Activated CD4-positive, alpha-beta T cell treated with anti-CD3 and anti-CD28 coated beads, Interleukin-2, amount 10 ng/mL, durations not matched to agents 24 days and 14 days (primary cell): Measurements from ENCODE around the gene FLOT1. TPM values are rescaled to one million over a fixed set of nuclear protein-coding genes. Genes with fewer than 3 reads are reported as not detected.

Experiments used
- DNase-seq: peaks from one replicate; pipeline ENCODE4 v3.0.0; 2022
- H3K27ac Mint-ChIP-seq: one replicate; pipeline ENCODE4 v1.8.0; 2022; ENCODE audit warnings: mild to moderate bottlenecking, mixed read lengths
- H3K27me3 Mint-ChIP-seq: one replicate; pipeline ENCODE4 v1.8.0; 2022; ENCODE audit warnings: mixed read lengths
- H3K36me3 Mint-ChIP-seq: one replicate; pipeline ENCODE4 v1.8.0; 2022; ENCODE audit warnings: low read depth, mild to moderate bottlenecking, mixed read lengths
- H3K4me1 Mint-ChIP-seq: one replicate; pipeline ENCODE4 v1.8.0; 2021; ENCODE audit warnings: mixed read lengths
- H3K4me3 Mint-ChIP-seq: one replicate; pipeline ENCODE4 v1.8.0; 2022; ENCODE audit warnings: mild to moderate bottlenecking, moderate library complexity, mixed read lengths
- H3K9me3 Mint-ChIP-seq: one replicate; pipeline ENCODE4 v1.8.0; 2021; ENCODE audit warnings: mixed read lengths
- intact Hi-C: fragments of 100-400 bp; cut with micrococcal nuclease; formaldehyde crosslinking; loops from one replicate; pipeline ENCODE4 v1.15.1; 2023
- total RNA-seq: library from RNA; stranded (reverse); gene quantifications from 2 replicates; pipeline ENCODE4 v1.2.3, GENCODE V29; 2022

Gene FLOT1
- total RNA-seq, 1 donor from 2014 or later, result 260 TPM

- intact Hi-C loops, result no loop called here
- Mint-ChIP-seq H3K27ac (no peak overlapping the region), H3K9me3 (no peaks in the 10 kb centered on the region), H3K4me1 (peaks cover 7% of the 10 kb centered on the region), H3K27me3 (no peaks in the 10 kb centered on the region), H3K4me3 (no peak overlapping the region), H3K36me3 (peaks cover 11% of the 10 kb centered on the region)
- DNase-seq, result no peak
Observed at GRCh38 chr6:30696432-30696831, 46.1 kb downstream of the FLOT1 start.

GRCh38 chr6:30691208-30691847 is 51.2 kb downstream of the FLOT1 start:
- Mint-ChIP-seq H3K9me3 (no peaks in the 10 kb centered on the region), H3K4me3 (peak overlapping the region; percentile 94), H3K27me3 (no peaks in the 10 kb centered on the region), H3K27ac (peak overlapping the region; percentile 41), H3K36me3 (peaks cover 7% of the 10 kb centered on the region), H3K4me1 (peaks cover 39% of the 10 kb centered on the region)
- no peak for DNase-seq
- intact Hi-C loops, result no loop called here

- intact Hi-C loops, result no loop called here
- Mint-ChIP-seq H3K36me3 (peaks cover 14% of the 10 kb centered on the region), H3K4me3 (peak within 1 kb of the TSS; percentile 94), H3K27ac (peak within 1 kb of the TSS; percentile 89), H3K9me3 (no peaks in the 10 kb centered on the region), H3K4me1 (peaks cover 44% of the 10 kb centered on the region), H3K27me3 (no peaks in the 10 kb centered on the region)
- DNase-seq, result peak; percentile 93
Observed at GRCh38 chr6:30690403-30691207, 51.9 kb downstream of the FLOT1 start, which contains the start of gene NRM. NRM (minus strand) TSS chr6:30690984; CDS start chr6:30690974, 10 bp downstream.

GRCh38 chr6:30689985-30690384 is 52.5 kb downstream of the FLOT1 start:
- Mint-ChIP-seq H3K4me3 (peak overlapping the region; percentile 94), H3K36me3 (peaks cover 20% of the 10 kb centered on the region), H3K27me3 (no peaks in the 10 kb centered on the region), H3K9me3 (no peaks in the 10 kb centered on the region), H3K4me1 (peaks cover 46% of the 10 kb centered on the region), H3K27ac (peak overlapping the region; percentile 89)
- peak; percentile 65 for DNase-seq
- intact Hi-C loops, result loop anchor here (10.0 kb wide), 1 partner anchor 805 kb away; the partner anchor contains the start of gene MICB

- H3K4me1 Mint-ChIP-seq, result peaks cover 46% of the 10 kb centered on the region
- intact Hi-C loops, result loop anchor here (10.0 kb wide), 1 partner anchor 806 kb away; the partner anchor contains the start of gene MICB
- H3K9me3 Mint-ChIP-seq, result no peaks in the 10 kb centered on the region
- peak overlapping the region; percentile 64 for H3K27ac Mint-ChIP-seq
- peaks cover 26% of the 10 kb centered on the region for H3K36me3 Mint-ChIP-seq
- H3K4me3 Mint-ChIP-seq, result peak overlapping the region; percentile 94
- peak; percentile 63 for DNase-seq
- no peaks in the 10 kb centered on the region for H3K27me3 Mint-ChIP-seq
Observed at GRCh38 chr6:30689022-30689865, 53.2 kb downstream of the FLOT1 start.

GRCh38 chr6:30688569-30688968 is 53.9 kb downstream of the FLOT1 start:
- intact Hi-C loops, result loop anchor here (10.0 kb wide), 1 partner anchor 806 kb away; the partner anchor contains the start of gene MICB

GRCh38 chr6:30687659-30688431 is 54.6 kb downstream of the FLOT1 start:
- peaks cover 40% of the 10 kb centered on the region for H3K36me3 Mint-ChIP-seq
- H3K27ac Mint-ChIP-seq, result peak overlapping the region; percentile 93
- peaks cover 49% of the 10 kb centered on the region for H3K4me1 Mint-ChIP-seq
- H3K4me3 Mint-ChIP-seq, result peak overlapping the region; percentile 94
- H3K9me3 Mint-ChIP-seq, result no peaks in the 10 kb centered on the region
- DNase-seq, result peak; percentile 64
- H3K27me3 Mint-ChIP-seq, result no peaks in the 10 kb centered on the region
- intact Hi-C loops, result loop anchor here (1.0 to 10.0 kb wide), 2 partner anchors 29 to 807 kb away; partner anchors contain the start of genes MDC1 and MICB

More at GRCh38 chr6:30688569-30688968, 53.9 kb downstream of the FLOT1 start:
- Mint-ChIP-seq H3K27me3 (no peaks in the 10 kb centered on the region), H3K4me3 (peak overlapping the region; percentile 94), H3K27ac (peak overlapping the region; percentile 93), H3K9me3 (no peaks in the 10 kb centered on the region), H3K4me1 (peaks cover 46% of the 10 kb centered on the region), H3K36me3 (peaks cover 33% of the 10 kb centered on the region)
- DNase-seq, result no peak

- peak overlapping the region; percentile 93 for H3K27ac Mint-ChIP-seq
- H3K9me3 Mint-ChIP-seq, result no peaks in the 10 kb centered on the region
- H3K27me3 Mint-ChIP-seq, result no peaks in the 10 kb centered on the region
- peak overlapping the region; percentile 94 for H3K4me3 Mint-ChIP-seq
- peak; percentile 96 for DNase-seq
- H3K4me1 Mint-ChIP-seq, result peaks cover 53% of the 10 kb centered on the region
- H3K36me3 Mint-ChIP-seq, result peaks cover 47% of the 10 kb centered on the region
- intact Hi-C loops, result loop anchor here (1.0 to 10.0 kb wide), 3 partner anchors 30 to 808 kb away; partner anchors contain the start of genes GTF2H4, MDC1 and MICB
Observed at GRCh38 chr6:30686908-30687658, 55.4 kb downstream of the FLOT1 start.

GRCh38 chr6:30686009-30686907 is 56.2 kb downstream of the FLOT1 start, which contains the start of gene PPP1R18:
PPP1R18 (minus strand) TSS chr6:30686645; CDS start chr6:30686018, 627 bp downstream.
- Mint-ChIP-seq H3K27ac (peak within 1 kb of the TSS; percentile 93), H3K4me1 (peaks cover 52% of the 10 kb centered on the region), H3K27me3 (no peaks in the 10 kb centered on the region), H3K36me3 (peaks cover 55% of the 10 kb centered on the region), H3K9me3 (no peaks in the 10 kb centered on the region), H3K4me3 (peak within 1 kb of the TSS; percentile 94)
- intact Hi-C loops, result loop anchor here (1.0 to 10.0 kb wide), 2 partner anchors 222 to 809 kb away; partner anchors contain the start of genes GTF2H4 and MICB
- DNase-seq, result peak; percentile 95

- peak; percentile 79 for DNase-seq
- Mint-ChIP-seq H3K36me3 (peaks cover 64% of the 10 kb centered on the region), H3K9me3 (no peaks in the 10 kb centered on the region), H3K27ac (peak overlapping the region; percentile 93), H3K27me3 (no peaks in the 10 kb centered on the region), H3K4me3 (peak overlapping the region; percentile 94), H3K4me1 (peaks cover 50% of the 10 kb centered on the region)
- intact Hi-C loops, result loop anchor here (1.0 to 10.0 kb wide), 2 partner anchors 223 to 809 kb away; partner anchors contain the start of genes GTF2H4 and MICB
Observed at GRCh38 chr6:30685157-30686008, 57.1 kb downstream of the FLOT1 start.
